C4-2B (cell line): ENCODE measurements around the gene CHPF2.

Source experiments
- CTCF ChIP-seq: fragments of 450-650 bp; conservative IDR thresholded peaks from 2 replicates; pipeline ENCODE4 v1.5.1; 2017; ENCODE audit warnings: mild to moderate bottlenecking
- ZFX ChIP-seq: fragments of 450-650 bp; IDR thresholded peaks from 2 replicates; pipeline ENCODE4 v1.6.1; 2017

DNA sequence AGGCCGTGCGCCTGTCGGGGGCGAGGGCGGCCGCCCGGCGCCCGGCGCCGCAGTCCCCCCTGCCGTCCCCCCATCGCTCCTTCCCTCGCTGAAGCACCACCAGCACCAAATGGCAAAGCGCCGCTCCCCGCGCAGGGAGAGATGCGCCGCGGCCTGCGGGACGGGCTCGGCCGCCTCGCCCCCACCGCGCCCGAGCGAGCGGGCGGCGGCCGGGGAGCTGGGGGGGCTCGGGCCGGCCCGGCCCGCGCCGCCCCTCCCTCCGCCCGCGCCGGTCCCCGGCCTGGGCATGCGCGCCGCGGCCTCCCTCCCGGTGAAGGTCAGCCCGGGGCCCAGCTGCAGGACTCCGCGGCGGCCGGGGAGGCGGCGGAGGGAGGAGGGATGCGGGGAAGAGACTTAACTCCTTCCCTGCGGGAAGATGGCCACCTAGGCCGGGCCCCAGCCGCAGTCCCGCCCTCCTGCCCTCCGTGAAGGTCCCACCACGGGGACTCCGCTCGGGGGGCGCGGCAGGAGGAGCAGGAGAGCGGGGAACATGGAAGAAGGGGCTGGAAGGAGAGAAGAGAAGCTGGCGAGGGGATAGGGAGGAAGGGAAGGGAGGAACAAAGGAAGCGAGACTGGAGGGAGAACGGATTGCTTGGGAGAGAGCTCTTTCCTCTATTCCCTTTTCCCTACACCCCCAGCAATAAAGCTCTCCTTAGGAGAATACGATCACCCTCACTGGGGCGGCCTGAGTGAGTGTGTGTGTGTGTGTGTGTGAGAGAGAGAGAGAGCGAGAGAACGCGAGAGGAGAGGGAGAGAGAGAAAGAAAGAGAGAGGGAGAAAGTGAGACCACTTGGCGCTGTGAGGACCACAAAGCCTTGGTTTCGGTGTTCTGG lies 19.6 kb downstream of the CHPF2 start:
- no peak for TF ChIP-seq CTCF
- peak; percentile 80; the same call in 1 of the 2 replicates for TF ChIP-seq ZFX
